ENCODE results near the gene PLCL1.
A peak's percentile ranks its signal among the peaks of the same experiment; 100 is the strongest.

PLCL1 gene

DNA sequence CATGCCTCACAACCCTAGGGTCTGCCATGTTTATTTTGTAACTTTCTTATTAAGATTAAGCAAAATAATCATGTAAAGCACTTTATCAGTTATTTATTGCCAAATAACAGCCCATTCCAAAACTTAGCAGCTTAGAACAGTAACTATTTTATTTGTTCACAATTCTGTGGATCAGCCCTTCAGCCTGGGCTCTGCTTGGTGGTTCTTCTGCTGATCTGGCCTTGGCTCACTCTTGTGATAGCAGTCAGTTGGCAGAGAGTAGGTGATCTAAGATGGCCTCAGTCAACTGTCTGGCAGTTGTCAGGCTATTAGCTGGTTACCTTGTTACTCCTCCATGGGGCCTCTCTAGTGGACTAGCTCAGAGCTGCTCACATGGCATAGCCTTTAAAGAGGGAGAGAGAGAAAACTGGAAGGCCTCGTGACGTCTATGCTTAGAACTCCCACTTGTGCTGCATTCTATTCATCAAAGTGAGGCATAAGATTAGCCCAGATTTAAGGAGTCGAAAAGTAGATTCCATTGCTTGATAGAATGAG is 54.3 kb downstream of the PLCL1 start:
- DNase-seq = no peak

GRCh38 chr2:197862246-197862955 is 58.0 kb downstream of the PLCL1 start:
- DNase-seq = no peak

DNA sequence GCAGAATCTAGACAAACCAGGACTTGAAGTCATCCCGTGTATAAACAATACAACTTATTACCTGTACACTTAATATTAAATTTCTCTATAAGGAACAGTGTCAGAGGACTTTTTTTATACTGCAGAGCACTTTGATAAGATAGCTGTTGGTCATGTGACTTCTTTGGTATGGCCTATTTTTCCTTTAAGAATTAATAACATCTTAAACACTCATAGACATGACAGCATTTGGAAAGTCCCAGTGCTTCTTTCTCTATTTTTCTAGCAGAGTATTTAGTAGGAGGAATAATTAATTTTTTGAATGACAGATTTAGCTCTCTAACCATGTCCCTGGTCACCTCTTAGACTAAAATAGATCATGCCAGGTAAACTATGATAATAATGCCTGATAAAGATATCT is 59.4 kb downstream of the PLCL1 start:
- no peak for DNase-seq

- no peak for DNase-seq
Observed at GRCh38 chr2:197866455-197866854, 62.1 kb downstream of the PLCL1 start.

GRCh38 chr2:197867033-197867432 is 62.6 kb downstream of the PLCL1 start:
- DNase-seq = no peak

DNA sequence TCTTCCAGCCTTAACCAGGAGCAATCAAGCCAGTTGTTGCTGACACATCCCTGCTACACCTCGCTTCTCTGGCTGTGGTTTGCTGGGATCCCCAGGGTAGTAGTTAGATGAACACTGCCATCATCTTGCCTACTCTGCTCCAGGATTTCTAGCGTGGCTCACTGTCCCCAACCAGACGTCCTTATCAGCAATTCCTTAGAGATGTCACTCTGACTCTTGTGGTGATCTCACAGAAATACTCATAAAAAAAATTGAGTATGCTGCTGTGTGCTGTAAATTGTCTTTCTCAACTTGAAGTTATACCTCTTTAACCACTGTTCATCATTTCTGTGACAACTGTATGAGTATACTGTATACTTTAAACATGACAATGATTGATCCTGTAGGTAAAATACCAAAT is 63.2 kb downstream of the PLCL1 start:
- no peak for DNase-seq

DNA sequence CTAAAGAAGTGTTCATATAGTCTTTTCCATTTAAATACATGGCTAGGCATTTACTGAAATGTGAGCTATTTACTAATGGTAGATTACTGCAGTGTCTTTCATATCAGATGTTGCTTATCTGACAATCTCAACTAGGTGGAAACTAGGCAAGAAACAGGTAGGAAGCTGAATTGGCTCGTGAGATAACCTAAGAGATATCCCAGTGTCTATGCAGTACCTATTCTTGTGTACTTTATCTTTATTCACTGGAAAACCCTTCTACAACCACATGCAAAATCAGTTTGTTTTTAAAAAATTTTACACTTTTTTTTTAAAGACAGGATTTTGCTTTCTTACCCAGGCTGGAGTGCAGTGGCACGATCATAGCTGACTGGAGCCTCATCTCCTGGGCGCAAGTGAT is 63.8 kb downstream of the PLCL1 start:
- DNase-seq = no peak

GRCh38 chr2:197869041-197869440 is 64.6 kb downstream of the PLCL1 start:
- DNase-seq = no peak

GRCh38 chr2:197869501-197870111 is 65.2 kb downstream of the PLCL1 start:
- DNase-seq = peak; percentile 18

GRCh38 chr2:197870137-197870536 is 65.7 kb downstream of the PLCL1 start:
- no peak for DNase-seq

GRCh38 chr2:197871780-197872456 is 67.5 kb downstream of the PLCL1 start:
- no peak for DNase-seq

- no peak for DNase-seq
Observed at GRCh38 chr2:197873293-197873701, 68.9 kb downstream of the PLCL1 start.

- no peak for DNase-seq
Observed at GRCh38 chr2:197875763-197876162, 71.4 kb downstream of the PLCL1 start.

DNA sequence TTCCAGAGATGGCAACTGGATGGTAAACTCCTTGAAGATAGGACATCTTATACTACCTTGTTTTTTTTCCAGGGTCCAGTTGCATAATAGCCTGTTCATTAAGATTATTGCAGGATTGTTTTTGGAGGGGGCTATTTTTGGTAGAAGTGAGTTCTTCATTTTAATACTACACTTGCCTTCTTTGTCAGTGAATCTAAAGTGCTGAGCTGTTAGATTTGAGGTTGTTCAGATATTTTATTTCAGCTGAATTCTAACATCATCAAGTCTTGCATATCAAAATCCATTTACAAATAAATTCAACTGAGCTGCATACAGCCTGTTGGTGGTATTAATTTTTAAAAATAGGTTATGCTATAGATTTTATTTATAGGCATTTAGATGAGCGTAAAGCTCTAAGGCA is 72.1 kb downstream of the PLCL1 start:
- no peak for DNase-seq

- no peak for DNase-seq
Observed at GRCh38 chr2:197877038-197877437, 72.6 kb downstream of the PLCL1 start.

- no peak for DNase-seq
Observed at GRCh38 chr2:197878792-197879191, 74.4 kb downstream of the PLCL1 start.

DNA sequence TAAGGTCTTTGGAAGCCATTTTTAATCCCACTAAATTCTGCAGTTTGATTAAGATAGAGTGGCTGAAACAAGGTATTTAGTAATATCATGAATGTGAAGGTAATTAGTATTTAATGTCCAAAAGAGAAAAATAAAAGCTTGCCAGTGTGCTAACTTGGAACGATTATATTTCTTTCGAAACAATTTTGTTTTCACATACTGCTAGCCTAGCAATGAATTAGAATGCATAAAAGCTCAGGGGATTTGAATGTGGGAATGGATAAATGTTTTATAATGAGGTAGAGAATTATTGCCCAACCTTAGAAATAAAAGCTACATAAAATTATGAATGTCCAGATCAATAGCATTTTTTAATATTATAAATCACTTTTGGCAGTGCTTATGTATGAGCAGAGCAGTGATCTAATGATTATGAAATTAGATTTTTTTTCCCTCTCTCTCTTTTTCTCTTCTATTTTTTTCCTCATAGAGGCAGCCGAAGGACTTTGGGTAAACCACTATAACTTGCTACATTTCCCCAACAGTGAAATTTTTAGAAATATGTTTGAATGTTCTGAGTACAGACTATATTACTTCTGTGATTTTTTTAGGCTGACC is 75.5 kb downstream of the PLCL1 start:
- no peak for DNase-seq

- DNase-seq = no peak
Observed at GRCh38 chr2:197883354-197884032, 79.1 kb downstream of the PLCL1 start.

- no peak for DNase-seq
Observed at GRCh38 chr2:197884252-197884651, 79.9 kb downstream of the PLCL1 start.

GRCh38 chr2:197885126-197885525 is 80.7 kb downstream of the PLCL1 start:
- DNase-seq = no peak

DNA sequence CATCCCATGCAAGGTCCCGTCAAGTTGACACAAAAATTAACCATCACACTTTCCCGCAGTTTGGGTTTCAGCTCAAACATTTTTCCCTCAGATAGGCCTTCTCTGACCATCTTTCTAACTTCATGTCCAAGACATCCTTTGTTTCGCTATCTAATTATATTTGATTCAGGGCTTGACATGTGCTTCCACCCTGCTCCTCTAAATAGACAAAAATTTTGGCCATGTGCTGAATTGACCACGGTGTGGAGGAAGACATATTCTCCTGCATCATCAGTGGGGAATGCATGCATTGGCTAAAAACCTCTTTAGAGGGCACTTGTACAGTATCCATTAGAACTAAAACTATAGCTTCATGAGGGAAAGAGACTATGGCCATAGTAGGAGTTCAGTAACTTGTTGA is 81.2 kb downstream of the PLCL1 start:
- DNase-seq = no peak

DNA sequence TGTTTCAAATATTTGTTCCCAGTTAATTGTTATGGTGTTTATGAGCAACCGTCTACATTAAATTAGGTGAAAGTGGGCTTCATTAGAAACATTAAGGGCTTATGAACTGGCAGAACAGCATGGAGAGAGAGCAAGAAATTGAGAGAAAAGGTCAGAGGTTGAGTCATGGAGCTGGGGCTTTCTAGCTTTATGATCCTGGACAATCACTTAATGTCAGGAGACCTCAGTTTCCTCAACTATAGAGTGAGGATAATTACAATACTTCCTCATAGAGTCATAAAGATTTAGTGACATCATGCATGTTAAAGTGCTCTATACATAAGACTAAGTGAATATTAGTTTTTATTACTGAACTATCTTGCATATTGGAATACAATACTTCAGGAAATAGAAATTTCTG is 83.9 kb downstream of the PLCL1 start:
- no peak for DNase-seq

- no peak for DNase-seq
Observed at GRCh38 chr2:197889041-197889440, 84.6 kb downstream of the PLCL1 start.
